Endothelial cell of umbilical vein (primary cell): ENCODE measurements around the gene SVEP1.

Experiments used
- EZH2 ChIP-seq: IDR thresholded peaks from 2 replicates; pipeline ENCODE4 v1.6.1; 2012; ENCODE audit warnings: borderline replicate concordance, low read depth, mild to moderate bottlenecking, moderate library complexity, low read length, inconsistent platforms; ENCODE audit not compliant: severe bottlenecking
- JUN ChIP-seq: IDR thresholded peaks from 2 replicates; pipeline ENCODE4 v1.6.1; 2011; ENCODE audit warnings: borderline replicate concordance, low read depth; ENCODE audit not compliant: insufficient read length, insufficient read depth
- POLR2A ChIP-seq: IDR thresholded peaks from 2 replicates; pipeline ENCODE4 v1.6.1; 2012; ENCODE audit warnings: low read depth, mild to moderate bottlenecking, control low read depth, low read length
- POLR2AphosphoS5 ChIP-seq: IDR thresholded peaks from 2 replicates; pipeline ENCODE4 v1.6.1; 2012; ENCODE audit warnings: low read depth, mild to moderate bottlenecking, control low read depth, low read length, moderate library complexity; ENCODE audit not compliant: insufficient read depth
- TF ChIP-seq, protein P1 (sequence below), 2 donors: IDR thresholded peaks; 1 replicate in 1 of 2; 2 replicates in 1 of 2; pipeline ENCODE4 v1.5.1; 2011; ENCODE audit warnings: low read length in 2 of 2, mild to moderate bottlenecking in 2 of 2, moderate library complexity in 2 of 2, control low read depth in 1 of 2, inconsistent platforms in 1 of 2, low read depth in 1 of 2; ENCODE audit not compliant: insufficient read depth in 1 of 2; ENCODE audit errors: extremely low read depth in 1 of 2

DNA sequence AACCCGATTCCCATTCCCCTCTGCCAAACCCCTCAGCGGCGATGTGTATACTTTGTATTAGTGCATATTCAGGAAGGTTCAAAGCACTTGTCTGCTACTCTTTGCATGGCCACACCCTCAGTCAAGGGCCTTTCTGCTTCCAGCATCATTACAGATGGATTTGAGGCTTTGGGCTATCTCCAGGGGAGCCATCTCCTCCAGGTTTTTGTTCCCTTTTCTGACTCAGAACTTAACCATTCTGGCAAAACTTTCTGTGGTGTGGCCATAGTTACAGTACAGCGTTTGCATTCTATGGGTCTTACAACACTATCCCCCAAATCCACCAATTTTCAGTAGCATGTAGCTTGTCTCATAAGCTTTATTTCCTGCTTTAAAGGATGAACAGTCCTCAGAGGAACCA is 36.0 kb upstream of the SVEP1 start:
- TF ChIP-seq EZH2 = no peak
- TF ChIP-seq, protein P1, sequence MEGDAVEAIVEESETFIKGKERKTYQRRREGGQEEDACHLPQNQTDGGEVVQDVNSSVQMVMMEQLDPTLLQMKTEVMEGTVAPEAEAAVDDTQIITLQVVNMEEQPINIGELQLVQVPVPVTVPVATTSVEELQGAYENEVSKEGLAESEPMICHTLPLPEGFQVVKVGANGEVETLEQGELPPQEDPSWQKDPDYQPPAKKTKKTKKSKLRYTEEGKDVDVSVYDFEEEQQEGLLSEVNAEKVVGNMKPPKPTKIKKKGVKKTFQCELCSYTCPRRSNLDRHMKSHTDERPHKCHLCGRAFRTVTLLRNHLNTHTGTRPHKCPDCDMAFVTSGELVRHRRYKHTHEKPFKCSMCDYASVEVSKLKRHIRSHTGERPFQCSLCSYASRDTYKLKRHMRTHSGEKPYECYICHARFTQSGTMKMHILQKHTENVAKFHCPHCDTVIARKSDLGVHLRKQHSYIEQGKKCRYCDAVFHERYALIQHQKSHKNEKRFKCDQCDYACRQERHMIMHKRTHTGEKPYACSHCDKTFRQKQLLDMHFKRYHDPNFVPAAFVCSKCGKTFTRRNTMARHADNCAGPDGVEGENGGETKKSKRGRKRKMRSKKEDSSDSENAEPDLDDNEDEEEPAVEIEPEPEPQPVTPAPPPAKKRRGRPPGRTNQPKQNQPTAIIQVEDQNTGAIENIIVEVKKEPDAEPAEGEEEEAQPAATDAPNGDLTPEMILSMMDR (IDR thresholded peaks at IDR 0.05; ENCODE audit: extremely low read depth in 1 of 2, insufficient read depth in 1 of 2, low read depth in 1 of 2, low read length in 2 of 2) = no peak
- no peak for TF ChIP-seq POLR2A
- no peak for TF ChIP-seq POLR2AphosphoS5
- TF ChIP-seq JUN = no peak
